HG03571 (cell line): Measurements from ENCODE around the gene TMEM125.

Source experiments
- ATAC-seq: cut with Tn5 transposase; IDR thresholded peaks from one replicate; pipeline ENCODE4 v1.9.1; 2021; ENCODE audit not compliant: unreplicated experiment

The TMEM125 gene

DNA sequence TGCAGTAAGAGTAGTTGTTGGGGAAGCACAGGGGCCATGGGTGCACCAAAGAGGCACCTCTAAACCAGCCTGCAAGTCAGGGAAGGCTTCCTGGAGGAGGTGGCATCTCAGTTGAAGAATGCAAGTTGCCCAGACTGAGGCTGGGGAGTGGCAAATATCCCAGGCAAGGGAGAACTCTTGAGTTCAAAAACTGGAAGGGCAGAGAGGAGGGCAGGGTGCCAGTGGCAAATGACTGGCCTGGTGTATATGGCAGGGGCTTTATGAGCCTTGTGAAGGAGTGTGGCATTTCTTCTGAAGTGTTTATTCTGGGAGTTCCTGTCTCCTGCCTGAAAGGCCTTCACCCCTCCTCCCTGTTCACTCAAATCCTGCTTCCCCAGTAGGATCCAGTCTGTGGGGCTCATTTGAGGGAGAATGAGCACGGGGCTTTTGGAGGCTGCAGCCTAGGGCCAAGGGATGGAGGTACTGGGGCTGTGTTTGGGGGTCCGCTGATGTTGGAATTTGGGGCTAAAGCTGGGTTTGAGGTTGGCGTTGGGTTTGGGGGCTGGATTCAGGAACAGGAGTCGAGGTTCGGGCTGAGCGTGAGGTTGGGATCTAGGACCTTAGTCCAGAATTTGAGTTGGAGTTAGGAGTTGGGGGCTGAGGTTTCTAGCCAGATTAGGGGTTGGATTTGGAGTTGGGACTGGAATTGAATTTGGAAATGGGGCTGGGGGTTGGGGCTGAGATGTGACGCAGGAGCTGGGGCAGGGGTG is at the start of gene TMEM125:
TSS of gene TMEM125 (plus strand) at position 357 of the 749 bp plus-strand sequence. CDS start 2,740 bp downstream, outside the sequence.
- ATAC-seq, result no peak

DNA sequence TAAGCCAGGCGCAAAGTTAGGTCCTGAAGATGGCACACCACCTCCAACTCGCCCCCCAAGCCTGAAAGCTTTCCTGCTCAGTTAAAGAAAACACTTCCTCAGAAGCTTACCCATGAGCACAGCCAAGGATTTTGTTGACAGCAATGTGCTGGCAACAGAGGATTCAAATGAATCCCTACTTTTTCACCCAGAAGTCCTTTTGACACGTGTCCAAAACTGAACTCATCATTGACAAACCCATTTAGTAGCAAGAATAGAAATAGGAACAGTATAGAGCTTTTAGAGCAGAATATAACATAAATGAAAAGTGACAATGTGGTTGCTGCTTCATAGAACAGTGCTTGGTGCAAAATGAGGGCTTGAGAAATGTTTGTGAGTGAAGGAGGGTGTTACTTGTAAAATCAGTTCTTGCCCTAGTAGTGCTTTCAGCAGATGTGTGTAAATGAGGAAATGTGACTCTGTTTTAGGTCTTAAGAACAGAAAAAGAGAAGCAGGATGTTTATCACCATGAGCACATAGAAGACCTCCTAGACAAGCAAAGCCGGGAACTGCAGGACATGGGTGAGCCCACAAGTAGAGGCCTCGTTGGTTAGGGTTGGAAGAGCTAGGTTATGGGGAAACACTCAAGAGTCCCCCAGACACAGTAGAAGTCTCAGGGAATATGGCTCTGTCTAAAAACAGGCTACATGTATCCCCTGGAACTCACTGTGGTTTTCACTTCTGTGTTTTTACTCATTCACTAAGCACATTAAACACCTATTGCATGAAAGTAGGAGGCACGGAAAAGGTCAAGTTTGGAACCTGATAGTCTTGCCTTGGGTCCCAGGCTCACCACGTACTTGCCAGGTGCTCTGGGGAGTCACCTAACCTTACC is 48.6 kb upstream of the TMEM125 start:
- ATAC-seq, result peak; percentile 57

DNA sequence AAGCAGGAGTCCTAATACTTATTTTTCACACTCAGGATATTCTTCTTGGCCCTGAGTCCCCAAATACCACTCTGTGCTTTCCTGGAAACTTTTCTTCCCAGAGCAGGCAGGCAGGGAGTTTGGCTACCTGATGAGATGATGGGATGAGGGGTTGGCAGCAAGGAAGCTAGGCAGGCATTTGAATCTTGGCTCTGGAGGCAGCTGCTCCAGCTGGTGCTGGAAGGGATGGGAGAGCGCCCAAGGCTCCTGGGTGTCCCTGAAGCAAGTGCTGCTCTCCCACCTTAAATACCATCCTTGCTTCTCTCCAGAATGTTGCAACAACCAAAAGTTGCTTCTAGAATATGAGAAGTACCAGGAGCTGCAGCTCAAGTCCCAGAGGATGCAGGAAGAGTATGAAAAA is 48.0 kb upstream of the TMEM125 start:
- ATAC-seq, result no peak

GRCh38 chr1:43222879-43223278 is 46.9 kb upstream of the TMEM125 start:
- ATAC-seq, result no peak

- no peak for ATAC-seq
Observed at GRCh38 chr1:43225168-43225567, 44.6 kb upstream of the TMEM125 start.

DNA sequence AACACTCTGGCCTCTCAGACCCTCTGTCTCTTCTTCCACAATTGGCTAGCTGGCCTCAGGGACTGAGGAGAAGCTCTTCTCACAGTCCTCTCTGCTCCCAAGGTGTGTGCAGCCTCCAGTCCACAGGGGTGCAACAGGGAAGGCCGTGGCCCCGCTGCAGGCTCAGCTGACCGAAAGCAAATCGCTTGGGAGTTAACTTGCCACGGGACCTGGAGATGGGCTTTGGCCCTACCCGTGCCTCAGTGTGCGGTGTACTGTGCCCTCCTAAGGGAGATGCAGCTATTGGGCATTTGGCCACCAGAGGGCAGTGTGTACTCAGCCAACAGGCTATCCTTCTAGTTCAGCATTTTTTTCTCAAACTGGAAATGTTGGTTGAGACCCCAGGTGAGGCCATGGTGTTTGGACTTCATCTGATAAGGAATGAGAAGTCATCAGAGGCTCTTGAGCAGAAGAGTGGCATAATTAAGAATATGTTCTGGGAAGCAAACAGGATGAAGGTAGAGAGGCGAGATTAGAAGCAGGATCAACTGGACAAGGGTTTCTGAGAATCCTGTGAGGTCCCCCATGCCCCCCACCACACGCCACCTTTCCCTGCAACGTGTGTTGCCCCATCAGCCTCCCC is 42.5 kb upstream of the TMEM125 start:
- no peak for ATAC-seq

GRCh38 chr1:43229826-43230780 is 39.7 kb upstream of the TMEM125 start:
- no peak for ATAC-seq

GRCh38 chr1:43232074-43232473 is 37.7 kb upstream of the TMEM125 start:
- ATAC-seq, result no peak

GRCh38 chr1:43232482-43232881 is 37.3 kb upstream of the TMEM125 start:
- no peak for ATAC-seq

- ATAC-seq, result no peak
Observed at GRCh38 chr1:43233631-43234030, 36.2 kb upstream of the TMEM125 start.

DNA sequence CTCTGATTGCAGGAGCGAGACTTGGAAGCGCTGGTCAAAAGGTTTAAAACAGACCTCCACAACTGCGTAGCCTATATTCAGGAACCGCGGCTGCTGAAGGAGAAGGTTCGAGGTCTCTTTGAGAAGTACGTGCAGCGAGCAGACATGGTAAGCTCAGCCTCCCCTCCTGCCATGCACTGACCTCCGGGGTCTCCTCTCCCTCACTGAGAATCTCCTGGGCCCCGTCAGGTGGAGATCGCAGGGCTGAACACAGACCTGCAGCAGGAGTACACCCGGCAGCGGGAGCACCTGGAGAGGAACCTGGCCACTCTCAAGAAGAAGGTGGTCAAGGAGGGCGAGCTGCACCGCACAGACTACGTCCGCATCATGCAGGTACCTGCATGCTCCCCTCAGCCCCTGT is 35.5 kb upstream of the TMEM125 start:
- no peak for ATAC-seq

GRCh38 chr1:43235040-43235439 is 34.7 kb upstream of the TMEM125 start:
- ATAC-seq, result no peak

DNA sequence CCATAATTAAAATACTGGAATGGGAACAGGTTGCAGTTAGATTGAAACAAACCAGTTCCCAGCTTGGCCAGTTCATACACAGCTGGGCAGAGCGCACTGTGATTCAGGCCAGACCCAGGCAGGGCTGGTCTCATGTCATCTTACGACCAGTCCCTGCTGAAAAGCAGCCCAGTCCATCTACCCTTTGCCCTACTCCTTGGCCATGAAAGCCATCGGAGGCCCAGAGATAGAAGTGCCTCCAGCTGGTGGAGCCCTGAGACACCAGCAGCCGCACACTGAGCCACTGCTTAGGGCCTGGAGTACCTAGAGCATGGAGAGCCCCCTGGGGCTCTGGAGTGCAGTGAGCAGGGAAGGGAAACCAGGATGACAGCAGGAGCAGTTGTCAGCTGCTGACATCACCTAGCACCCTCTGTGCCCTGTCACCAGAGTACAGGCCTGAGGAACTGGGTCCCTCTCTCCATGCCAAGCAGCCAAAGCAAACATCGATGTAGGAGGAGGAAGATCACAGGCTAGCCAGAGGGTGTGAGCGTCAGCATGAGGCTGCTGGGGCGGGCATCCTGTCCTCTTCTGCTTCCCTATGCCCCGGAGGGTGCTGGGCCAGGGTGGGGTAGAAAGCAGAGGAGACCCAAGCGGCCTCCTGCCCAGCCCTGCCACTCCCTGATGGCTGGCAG is 34.2 kb upstream of the TMEM125 start:
- no peak for ATAC-seq

- no peak for ATAC-seq
Observed at GRCh38 chr1:43237121-43237520, 32.7 kb upstream of the TMEM125 start.

DNA sequence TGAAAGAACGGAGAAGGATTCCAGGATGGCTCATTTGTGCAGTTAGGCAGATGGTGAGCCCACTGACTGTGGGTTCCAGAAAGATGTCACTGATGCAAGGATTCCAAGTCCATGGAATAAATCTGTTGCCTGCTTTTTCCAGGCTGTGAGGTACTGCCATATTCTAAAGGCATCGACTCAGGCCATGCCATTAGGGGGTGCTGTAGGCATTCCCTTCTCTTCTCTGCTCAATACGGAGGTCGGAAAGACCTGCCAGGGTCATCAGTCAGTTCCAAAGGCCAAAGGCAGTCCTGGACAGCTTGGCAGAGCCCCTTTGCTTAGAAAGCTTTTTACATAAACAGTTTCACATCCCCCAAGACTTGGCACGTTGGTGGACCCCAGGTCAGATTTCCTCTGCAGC is 31.7 kb upstream of the TMEM125 start:
- no peak for ATAC-seq

GRCh38 chr1:43238991-43239469 is 30.8 kb upstream of the TMEM125 start:
- ATAC-seq, result no peak

- ATAC-seq, result peak; percentile 79
Observed at GRCh38 chr1:43239484-43239883, 30.3 kb upstream of the TMEM125 start.

- ATAC-seq, result no peak
Observed at GRCh38 chr1:43241413-43241836, 28.4 kb upstream of the TMEM125 start.

GRCh38 chr1:43243299-43243698 is 26.5 kb upstream of the TMEM125 start:
- no peak for ATAC-seq
